ENCODE results near the gene PARK7.

Gene PARK7

GRCh38 chr1:8027748-8028570 lies 66.4 kb downstream of the PARK7 start:
- H3K4me3 ChIP-seq (ENCODE audit: low read depth, low read length), result peak overlapping the region; percentile 69
- DNase-seq (ENCODE audit: low read depth), result peak; percentile 86
- TF ChIP-seq, protein P1, sequence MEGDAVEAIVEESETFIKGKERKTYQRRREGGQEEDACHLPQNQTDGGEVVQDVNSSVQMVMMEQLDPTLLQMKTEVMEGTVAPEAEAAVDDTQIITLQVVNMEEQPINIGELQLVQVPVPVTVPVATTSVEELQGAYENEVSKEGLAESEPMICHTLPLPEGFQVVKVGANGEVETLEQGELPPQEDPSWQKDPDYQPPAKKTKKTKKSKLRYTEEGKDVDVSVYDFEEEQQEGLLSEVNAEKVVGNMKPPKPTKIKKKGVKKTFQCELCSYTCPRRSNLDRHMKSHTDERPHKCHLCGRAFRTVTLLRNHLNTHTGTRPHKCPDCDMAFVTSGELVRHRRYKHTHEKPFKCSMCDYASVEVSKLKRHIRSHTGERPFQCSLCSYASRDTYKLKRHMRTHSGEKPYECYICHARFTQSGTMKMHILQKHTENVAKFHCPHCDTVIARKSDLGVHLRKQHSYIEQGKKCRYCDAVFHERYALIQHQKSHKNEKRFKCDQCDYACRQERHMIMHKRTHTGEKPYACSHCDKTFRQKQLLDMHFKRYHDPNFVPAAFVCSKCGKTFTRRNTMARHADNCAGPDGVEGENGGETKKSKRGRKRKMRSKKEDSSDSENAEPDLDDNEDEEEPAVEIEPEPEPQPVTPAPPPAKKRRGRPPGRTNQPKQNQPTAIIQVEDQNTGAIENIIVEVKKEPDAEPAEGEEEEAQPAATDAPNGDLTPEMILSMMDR (conservative IDR thresholded peaks at IDR 0.05; ENCODE audit: low read depth, low read length), result no peak

GRCh38 chr1:8028571-8028910 lies 67.0 kb downstream of the PARK7 start:
- no peak overlapping the region for H3K4me3 ChIP-seq (ENCODE audit: low read depth, low read length)
- TF ChIP-seq, protein P1 (conservative IDR thresholded peaks at IDR 0.05; ENCODE audit: low read depth, low read length), result no peak
- no peak for DNase-seq (ENCODE audit: low read depth)

DNA sequence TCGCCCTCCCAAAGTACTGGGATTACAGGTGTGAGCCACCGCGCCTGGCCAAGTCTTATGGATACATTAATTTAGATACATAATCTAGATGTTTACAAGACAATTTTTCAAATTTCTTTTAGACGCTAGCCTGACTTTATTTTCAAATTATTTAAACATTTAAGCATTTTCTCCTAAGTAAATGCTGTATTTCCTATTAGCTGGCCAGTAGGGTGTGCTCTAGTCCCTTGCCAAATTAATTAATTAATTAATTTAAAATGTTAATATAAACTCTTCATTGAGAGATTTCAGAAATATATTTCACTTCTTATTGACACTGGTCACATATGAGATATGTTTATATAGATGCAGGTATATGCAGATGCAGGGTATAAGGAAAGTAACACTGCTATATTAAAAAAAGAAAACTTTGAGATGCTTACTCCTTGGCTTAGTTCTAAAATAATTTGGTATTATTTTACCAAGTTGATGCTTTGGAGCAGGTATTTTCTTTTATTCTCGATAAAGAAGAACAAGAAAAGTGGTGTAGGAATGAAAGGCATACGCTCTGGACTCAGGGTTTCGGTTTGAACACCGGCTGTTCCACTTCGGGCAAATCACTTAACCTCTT lies 69.8 kb downstream of the PARK7 start:
- H3K4me3 ChIP-seq (ENCODE audit: low read depth, low read length), result no peak overlapping the region
- TF ChIP-seq, protein P1 (conservative IDR thresholded peaks at IDR 0.05; ENCODE audit: low read depth, low read length), result peak; percentile 56
- peak; percentile 78 for DNase-seq (ENCODE audit: low read depth)

DNA sequence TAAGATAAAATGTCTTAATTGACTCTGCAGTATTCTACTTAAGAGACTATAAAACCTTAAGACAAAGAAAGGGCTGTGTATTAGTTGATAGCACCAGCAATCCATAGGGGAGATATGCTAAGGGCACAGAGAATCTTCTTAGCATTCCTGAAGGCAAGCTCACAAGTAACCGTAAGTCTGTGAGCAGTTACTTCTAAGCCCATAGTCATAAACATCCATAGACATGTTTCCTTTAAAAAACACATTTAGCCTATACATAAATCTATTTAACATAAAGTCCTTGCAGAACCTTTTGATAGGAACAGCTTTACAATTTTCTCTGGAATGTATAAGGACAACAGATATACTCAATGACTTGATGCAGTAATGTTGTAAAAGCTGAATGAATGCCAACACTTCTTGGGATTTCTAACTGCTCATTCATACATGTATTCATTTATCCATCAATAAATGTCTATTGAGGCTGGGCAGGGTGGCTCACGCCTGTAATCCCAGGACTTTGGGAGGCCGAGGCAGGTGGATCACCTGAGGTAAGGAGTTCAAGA lies 70.9 kb downstream of the PARK7 start:
- TF ChIP-seq, protein P1 (conservative IDR thresholded peaks at IDR 0.05; ENCODE audit: low read depth, low read length), result no peak
- peak; percentile 38 for DNase-seq (ENCODE audit: low read depth)
- H3K4me3 ChIP-seq (ENCODE audit: low read depth, low read length), result no peak overlapping the region

DNA sequence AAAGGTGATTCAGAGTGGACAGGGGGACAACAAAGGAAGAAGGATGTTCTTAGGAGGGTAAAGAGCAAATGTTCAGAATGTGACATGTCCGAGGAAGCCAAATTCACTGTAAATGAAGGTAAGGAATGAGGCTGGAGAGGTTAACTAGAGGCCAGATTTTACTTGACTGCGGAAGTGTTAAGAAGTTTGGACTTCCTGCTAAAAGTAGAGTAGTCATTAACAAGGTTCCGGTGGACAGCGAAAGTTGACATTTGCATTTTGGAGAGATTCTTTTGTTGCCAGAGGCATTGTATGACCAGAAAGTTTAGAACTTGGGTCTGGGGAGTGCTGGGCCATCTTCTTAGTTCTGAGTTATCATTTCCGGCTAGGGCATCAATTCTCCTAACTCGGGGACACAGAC lies 71.8 kb downstream of the PARK7 start:
- TF ChIP-seq, protein P1 (conservative IDR thresholded peaks at IDR 0.05; ENCODE audit: low read depth, low read length), result no peak
- H3K4me3 ChIP-seq (ENCODE audit: low read depth, low read length), result no peak overlapping the region
- DNase-seq (ENCODE audit: low read depth), result no peak

All from choroid plexus epithelial cell (primary cell).